Daoy (cell line): ENCODE data around the gene ASTN2. TPM values are rescaled to one million over a fixed set of nuclear protein-coding genes. Genes with fewer than 3 reads are reported as not detected.

Source experiments
- DNase-seq: peaks from one replicate; pipeline ENCODE4 v3.0.0-alpha.2; 2015; ENCODE audit warnings: low read depth
- total RNA-seq: library from RNA; depleted of rRNA; stranded (reverse); fragments of >200 nt; shearing (Covaris generic); gene quantifications from 2 replicates; pipeline ENCODE4 v1.2.3, GENCODE V29; 2014

Gene ASTN2
- total RNA-seq, 1 experiment from 2014 or later, result 5.7 TPM

- peak; percentile 8 for DNase-seq
Observed at GRCh38 chr9:116632990-116633838, 781.6 kb downstream of the ASTN2 start.

- DNase-seq, result no peak
Observed at GRCh38 chr9:116629634-116630033, 785.2 kb downstream of the ASTN2 start.

DNA sequence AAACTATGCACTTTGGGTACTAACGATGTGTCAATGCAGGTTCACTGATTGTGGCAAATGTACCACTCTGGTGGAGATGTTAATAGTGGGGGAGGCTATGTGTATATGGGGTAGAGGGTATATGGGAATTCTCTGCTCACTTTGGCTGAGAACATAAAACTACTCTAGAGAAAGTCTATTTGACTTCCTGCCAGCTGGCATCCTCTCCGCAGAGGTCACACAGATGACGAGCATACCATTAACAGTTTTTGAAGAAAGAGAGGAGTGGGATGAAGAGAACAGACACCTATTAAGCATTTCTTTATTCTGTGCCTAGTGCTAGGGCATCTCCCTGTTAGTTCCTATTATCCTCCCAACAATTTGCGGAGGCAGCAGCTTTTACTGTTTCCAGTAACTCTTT, 786.1 kb downstream of the ASTN2 start:
- DNase-seq, result peak; percentile 27

DNA sequence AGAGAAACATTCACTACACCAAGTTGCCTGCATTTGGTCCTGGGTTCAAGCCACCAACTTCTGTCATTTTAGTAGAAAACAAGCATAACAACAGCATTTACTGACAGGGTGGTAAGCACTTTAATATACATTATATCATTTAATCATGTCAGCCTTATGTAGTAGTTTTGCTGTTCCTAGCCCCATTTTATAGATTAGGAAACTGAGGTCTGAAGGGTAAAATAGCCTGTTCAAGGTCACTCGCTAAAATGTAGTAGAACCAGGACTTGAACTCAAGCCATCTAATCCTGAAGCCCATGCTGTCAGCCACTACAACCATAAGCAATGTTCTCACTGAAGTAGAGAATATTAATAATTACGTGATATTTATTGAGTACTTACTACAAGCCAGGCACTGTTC, 787.4 kb downstream of the ASTN2 start:
- DNase-seq, result no peak

GRCh38 chr9:116626762-116627161, 788.1 kb downstream of the ASTN2 start:
- DNase-seq, result no peak

DNA sequence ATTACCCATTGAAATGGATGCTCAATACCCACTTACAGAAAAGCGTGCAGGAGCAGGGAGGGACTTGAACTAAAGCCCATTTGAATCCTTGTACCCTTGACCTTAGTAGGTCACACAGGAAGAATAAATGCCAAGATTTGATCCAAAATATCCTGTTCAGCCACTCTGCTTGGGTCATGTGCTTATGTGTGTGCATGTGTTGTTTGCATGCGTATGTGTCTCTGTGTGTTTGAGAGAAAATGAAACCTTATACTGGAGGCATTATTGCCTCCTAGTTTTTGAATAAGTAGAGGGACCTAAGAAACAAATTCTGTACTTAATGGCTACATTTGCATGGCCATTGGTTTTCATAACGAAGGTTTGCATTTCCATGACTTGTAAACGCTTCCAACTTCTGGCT, 791.1 kb downstream of the ASTN2 start:
- DNase-seq, result no peak

GRCh38 chr9:116617389-116617788, 797.5 kb downstream of the ASTN2 start:
- DNase-seq, result no peak

- DNase-seq, result no peak
Observed at GRCh38 chr9:116616304-116616914, 798.4 kb downstream of the ASTN2 start.

DNA sequence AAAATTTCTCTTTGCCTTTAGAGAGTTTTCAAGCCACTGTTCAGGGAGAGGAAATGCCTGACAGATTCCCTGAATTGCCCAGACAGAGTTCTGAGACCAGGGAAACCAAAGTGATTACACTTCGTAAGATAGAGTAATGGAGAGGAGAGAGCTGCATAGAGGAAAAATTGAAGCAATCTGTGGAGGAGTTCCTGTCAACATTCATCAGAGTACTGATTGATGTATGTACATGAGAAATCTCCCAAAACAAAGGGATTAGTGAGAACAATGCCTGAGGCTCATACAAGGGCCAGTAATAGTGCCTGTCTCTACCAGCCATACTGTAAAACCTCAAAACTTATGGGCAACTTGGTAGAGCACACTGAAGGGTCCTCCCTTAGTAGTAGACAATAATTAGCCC, 806.8 kb downstream of the ASTN2 start:
- no peak for DNase-seq

GRCh38 chr9:116605904-116606341, 808.9 kb downstream of the ASTN2 start:
- DNase-seq, result no peak

DNA sequence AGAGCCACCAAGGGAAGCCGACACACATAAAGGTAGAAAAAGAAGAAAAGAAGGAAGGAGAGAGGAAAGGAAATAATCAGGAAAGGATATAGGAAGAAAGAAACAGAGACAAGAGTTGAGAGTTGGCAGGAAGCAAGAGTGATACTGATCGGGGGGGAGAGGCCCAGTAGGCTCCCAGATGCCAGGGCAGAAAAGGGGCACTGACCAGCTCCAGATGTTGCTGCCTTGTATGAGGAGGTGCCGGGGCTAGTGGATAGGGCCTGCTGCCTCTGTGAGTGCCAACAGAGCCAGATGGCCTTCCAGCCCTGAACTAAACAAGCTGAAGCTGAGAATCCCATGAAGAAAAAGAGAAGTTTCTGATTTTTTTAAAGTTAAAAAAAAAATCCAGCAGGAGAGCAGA, 809.8 kb downstream of the ASTN2 start:
- no peak for DNase-seq

- no peak for DNase-seq
Observed at GRCh38 chr9:116604251-116604650, 810.6 kb downstream of the ASTN2 start.

- DNase-seq, result no peak
Observed at GRCh38 chr9:116599342-116599884, 815.4 kb downstream of the ASTN2 start.

DNA sequence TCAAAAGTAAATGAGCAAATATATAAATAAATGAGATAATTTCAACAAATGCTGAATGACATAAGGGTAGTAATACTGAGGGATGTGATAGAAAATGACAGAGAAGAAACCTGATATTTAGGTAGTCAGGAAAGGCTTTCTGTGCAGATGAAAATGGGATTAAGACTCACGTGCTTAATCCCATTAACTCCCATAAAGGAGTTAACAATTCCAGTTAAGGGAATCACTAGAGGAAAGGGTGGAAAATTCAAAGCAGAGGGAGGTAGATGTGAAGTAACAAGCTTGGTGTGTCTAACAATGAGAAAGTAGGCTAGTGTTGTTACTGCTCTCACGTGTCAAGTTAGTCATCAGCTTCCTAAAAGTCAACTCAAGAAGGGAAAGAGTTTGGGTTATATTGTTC, 818.2 kb downstream of the ASTN2 start:
- no peak for DNase-seq

DNA sequence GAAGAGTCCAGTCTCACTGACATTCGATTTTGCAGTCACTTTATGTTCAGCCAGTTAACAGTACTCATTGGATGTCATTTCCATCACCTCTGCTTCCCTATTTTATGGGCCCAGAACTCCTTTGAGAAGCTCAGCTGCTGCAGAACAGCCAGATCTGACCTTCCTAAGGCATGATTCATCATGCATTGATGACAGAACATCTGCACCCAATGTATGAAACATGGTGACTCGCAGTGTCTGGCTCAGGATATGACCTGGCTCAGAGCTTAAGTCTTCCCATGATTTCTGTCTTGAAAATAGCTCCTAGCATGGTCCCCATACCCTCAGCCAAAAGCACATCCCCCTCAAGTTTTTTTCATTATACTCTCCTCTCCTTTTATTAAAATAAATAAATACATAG, 820.3 kb downstream of the ASTN2 start:
- DNase-seq, result peak; percentile 72

DNA sequence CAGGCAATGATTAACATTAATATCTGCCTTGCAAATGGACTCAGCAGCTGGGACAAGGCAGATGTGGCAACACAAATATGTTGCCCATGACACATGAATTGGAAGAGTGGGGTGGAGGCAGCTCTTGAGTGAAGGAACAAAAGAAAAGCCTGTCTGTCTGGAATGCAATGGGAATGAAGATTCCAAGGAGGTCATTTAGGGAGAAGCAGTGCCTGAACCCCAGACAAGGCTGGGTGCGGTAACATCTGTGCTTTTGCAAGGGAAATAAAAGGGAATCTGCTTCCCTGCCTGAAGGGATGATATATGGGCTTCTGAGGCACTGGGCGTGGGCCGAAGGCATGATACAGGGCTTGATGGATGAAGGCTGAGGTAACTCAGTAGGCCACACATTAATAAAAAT, 821.9 kb downstream of the ASTN2 start:
- no peak for DNase-seq

DNA sequence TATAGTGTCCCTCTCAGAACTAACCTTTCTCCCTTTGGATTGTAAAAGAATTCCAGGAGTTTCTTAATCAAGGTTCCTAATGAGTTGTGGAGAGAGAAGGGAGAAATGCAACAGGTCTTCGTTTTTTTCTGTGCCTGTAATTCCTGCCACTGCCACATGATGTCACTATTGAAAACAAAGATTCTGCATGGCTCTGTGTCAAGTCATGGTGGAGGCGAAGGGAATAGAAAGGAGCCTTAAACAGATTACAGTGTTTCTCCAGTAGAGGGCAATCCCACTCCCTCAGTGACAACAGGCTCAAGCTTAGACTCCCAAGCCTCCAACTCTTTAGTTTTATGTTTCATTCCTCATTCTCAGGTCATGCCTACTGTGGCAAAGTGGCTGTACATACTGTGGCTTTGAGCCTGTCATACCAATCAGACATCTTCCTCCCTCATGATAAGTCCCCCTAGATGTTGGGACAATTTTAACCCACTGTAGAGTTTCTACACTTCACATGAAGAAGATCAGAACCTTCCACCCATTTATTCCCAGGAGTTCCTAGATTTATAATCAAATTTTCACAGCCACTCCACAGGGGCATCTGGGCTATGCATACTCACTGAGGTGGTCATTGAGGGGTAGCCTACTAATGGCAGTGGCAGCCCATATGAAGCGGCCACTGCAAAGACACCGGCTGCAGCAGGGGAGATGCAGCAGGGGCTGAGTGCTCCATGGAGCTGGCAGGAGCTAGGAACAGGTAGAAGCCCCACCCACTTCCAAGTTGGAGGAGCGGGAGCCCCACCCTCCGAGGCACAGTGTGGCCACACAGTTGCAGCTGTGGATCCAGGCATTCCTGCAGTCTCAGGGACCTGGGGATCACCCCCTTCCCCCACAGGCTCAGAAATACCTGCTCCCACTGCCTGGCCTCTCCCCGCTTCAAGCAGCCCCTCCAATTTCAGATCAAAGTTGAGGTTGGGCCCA, 825.2 kb downstream of the ASTN2 start:
- peak; percentile 43 for DNase-seq

DNA sequence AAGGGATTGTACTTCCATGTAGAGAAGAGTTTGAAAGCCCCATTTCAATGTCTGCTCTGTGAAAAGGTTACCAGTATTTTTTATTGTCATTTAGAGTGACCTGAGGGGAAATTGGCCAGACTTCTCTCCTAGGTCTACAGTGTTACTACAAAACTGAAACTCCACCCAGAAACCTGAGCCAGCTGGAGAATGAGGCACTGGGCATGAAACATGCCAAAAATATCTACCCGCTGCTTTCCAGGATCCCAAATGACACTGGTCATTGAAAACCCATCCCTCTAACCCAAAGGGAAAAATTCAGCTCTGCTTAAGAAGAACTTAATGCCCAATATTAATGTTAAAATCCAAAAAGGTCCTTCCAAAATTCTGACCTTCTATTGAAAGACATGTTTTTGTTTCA, 826.9 kb downstream of the ASTN2 start:
- no peak for DNase-seq

DNA sequence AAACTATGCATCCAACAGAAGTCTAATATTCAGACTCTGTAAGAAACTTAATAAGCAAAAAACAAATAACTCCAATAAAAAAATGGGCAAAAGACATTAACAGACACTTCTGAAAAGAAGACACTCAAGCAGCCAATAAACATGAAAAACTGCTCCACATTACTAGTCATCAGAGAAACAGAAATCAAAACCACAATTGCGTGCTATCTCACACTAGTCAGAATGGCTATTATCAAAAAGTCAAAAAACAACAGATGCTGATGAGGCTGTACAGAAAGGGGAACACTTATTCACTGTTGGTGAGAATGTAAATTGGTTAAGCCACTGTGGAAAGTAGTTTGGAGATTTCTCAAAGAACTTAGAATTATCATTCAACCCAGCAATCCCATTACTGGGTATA, 829.0 kb downstream of the ASTN2 start:
- no peak for DNase-seq

DNA sequence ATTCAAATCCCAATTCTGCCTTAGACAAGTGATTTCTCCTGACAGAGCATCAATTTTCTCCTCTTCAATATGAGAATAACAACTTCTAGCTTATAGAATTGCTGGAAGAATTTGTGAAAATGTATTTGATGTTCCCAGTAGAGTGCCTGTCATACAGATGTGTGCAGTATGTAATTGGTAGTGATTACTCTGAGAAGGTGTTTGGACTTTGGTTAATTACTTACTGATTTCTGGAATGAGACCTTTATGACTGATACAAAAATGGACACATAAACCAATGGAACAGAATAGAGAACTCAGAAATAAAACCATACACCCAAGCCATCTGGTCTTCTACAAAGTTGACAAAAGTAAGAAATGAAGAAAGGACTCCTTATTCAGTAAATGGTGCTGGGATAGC, 829.7 kb downstream of the ASTN2 start:
- DNase-seq, result no peak

DNA sequence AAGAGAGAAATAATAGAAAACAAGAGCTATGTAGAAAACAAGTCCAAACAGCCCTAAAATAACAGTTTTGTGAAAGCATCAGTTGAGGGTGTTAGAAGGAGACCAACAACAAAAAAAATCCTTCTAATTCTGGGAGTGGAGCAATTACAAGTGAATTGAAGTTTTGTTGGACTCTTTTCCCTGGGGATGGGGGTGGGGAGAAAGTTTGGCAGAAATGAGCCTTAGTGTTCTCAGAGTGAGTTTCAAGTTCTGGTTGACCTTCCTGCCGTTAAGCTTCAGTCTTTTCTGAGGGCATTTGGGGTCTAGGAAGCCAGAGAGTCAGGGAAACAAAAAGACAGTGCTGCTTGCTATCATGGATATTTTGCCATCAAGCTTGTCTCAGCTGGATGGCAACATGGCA, 834.0 kb downstream of the ASTN2 start:
- DNase-seq, result no peak

DNA sequence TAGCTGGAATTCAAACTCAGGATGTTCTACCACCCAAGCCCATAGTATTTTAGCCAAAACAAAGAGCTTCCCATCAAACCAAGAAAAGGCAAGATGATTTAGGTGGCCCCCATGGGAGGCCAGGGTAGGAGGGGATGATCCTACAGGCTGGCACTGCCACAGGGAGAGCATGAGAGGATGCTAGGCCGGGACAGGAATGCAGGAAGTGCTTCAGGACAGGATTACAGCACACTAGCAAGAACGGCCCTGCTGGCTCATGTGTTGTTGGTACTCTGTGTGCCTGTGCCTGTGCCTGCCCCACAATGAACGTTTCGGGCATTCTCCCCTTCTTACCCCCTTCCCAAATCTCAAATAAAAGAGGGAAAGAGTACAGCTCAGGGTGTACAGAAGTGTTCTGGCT, 838.5 kb downstream of the ASTN2 start:
- no peak for DNase-seq
